ENCODE results near the gene MMD2. TPM values are rescaled to one million over a fixed set of nuclear protein-coding genes. Genes with fewer than 3 reads are reported as not detected.
"Not testable (repeated sequence)": the region's sequence is repeated elsewhere in the genome, so short reads cannot be mapped to it uniquely, and the experiment has no call there.

The MMD2 gene
- total RNA-seq, 1 donor from 2014 or later = not detected

DNA sequence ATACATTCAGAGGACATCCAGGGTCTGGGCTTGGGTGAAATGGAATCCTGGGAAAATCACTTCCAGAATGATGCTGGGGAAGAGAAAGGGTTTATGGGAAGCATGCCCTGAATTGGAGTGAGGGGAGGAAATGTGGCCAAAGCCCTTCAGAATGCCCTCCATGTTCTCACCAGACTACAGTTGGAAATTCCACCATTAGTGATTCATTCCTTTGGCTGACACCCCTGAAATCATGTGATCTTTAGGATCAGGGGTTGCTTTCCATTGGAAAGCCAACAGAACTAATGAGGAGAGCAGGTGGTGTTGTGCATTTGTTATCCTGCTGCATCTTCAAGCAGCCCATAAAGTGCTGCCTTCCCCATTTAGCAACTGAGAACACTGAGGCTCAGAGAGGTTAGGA, 54.6 kb downstream of the MMD2 start:
- Histone ChIP-seq H3K27me3 (ENCODE audit: low read depth) (no peaks in the 10 kb centered on the region), H3K4me1 (no peaks in the 10 kb centered on the region), H3K36me3 (no peaks in the 10 kb centered on the region), H3K9me3 (no peaks in the 10 kb centered on the region), H3K4me3 (no peak overlapping the region), H3K27ac (no peak overlapping the region)
- TF ChIP-seq, protein P1, sequence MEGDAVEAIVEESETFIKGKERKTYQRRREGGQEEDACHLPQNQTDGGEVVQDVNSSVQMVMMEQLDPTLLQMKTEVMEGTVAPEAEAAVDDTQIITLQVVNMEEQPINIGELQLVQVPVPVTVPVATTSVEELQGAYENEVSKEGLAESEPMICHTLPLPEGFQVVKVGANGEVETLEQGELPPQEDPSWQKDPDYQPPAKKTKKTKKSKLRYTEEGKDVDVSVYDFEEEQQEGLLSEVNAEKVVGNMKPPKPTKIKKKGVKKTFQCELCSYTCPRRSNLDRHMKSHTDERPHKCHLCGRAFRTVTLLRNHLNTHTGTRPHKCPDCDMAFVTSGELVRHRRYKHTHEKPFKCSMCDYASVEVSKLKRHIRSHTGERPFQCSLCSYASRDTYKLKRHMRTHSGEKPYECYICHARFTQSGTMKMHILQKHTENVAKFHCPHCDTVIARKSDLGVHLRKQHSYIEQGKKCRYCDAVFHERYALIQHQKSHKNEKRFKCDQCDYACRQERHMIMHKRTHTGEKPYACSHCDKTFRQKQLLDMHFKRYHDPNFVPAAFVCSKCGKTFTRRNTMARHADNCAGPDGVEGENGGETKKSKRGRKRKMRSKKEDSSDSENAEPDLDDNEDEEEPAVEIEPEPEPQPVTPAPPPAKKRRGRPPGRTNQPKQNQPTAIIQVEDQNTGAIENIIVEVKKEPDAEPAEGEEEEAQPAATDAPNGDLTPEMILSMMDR (IDR thresholded peaks at IDR 0.05) = no peak
- DNase-seq (no peak), ATAC-seq (no peak)
- intact Hi-C loops (cut with DNase I) = no loop called here

DNA sequence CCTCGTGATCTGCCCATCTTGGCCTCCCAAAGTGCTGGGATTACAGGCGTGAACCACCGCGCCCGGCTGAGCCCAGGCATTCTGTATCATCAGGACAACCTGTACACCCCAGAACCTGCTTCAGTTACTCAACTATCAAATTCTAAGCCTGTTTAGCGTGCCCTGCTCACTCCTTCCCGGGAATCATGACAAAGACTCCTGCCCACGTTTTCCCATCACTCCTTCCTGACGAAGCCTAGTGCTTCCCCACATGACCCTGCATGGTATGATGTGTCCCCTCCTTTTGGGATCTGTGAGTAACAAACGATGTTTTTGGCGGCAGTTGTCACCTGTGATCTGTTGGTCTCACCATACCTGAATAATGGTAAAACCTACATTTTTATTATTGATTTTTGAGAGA, 63.2 kb downstream of the MMD2 start:
- no peaks in the 10 kb centered on the region for H3K27me3 ChIP-seq (ENCODE audit: low read depth)
- no peak for DNase-seq
- no peak for ATAC-seq
- no peaks in the 10 kb centered on the region for H3K4me1 ChIP-seq
- intact Hi-C loops (cut with DNase I) = no loop called here
- no peaks in the 10 kb centered on the region for H3K36me3 ChIP-seq
- no peak overlapping the region for H3K27ac ChIP-seq
- H3K9me3 ChIP-seq = no peaks in the 10 kb centered on the region
- TF ChIP-seq, protein P1 (IDR thresholded peaks at IDR 0.05) = no peak
- no peak overlapping the region for H3K4me3 ChIP-seq

DNA sequence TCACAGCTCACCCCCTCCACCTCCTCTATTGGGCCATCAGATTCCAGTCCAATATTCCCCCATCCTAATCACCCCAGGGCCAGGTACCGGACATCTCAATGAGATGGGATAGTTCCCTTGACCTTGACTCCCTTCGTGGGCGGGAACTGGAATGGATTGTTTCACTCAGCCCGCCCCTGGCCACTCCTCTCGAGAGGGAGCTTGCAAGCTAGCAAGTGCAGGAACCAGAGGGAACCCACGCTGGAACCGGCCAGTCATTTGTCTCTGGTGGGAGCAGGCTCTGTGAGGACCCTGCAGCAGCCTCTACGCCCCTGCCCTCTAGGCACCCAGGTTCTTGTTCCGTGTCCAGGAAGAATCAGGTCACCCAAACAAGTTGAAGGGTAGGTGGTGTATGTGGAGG, 64.5 kb downstream of the MMD2 start:
- intact Hi-C loops (cut with DNase I) = no loop called here
- no peaks in the 10 kb centered on the region for H3K9me3 ChIP-seq
- H3K27ac ChIP-seq = no peak overlapping the region
- TF ChIP-seq, protein P1 (IDR thresholded peaks at IDR 0.05) = no peak
- no peaks in the 10 kb centered on the region for H3K4me1 ChIP-seq
- DNase-seq (no peak), ATAC-seq (no peak)
- H3K36me3 ChIP-seq = no peaks in the 10 kb centered on the region
- H3K27me3 ChIP-seq (ENCODE audit: low read depth) = no peaks in the 10 kb centered on the region
- no peak overlapping the region for H3K4me3 ChIP-seq

DNA sequence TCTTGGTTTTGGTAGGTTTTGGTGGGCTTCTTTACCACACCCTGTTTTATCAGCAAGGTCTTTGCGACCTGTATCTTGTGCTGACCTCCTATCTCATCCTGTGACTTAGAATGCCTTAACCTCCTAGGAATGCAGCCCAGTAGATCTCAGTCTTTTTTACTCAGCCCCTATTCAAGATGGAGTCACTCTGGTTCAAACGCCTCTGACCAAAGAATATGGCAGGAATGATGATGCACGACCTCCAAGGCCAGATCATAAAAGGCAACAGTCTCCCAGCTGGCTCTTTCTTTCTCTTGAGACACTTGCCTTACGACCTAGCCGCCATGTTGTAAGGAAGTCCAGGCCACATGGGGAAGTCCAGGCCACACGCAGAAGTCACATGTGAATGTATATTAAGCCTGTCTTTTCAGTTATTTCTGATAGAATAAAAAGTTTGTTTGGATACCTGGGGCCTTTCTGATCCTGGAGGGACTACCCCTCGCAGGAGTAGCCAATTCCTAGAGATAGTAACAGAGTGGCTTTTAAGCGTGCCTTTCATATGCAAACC, 65.0 kb downstream of the MMD2 start:
- DNase-seq = no peak
- intact Hi-C loops (cut with DNase I) = no loop called here
- TF ChIP-seq, protein P1 (IDR thresholded peaks at IDR 0.05) = no peak
- H3K4me1 ChIP-seq = no peaks in the 10 kb centered on the region
- no peak overlapping the region for H3K4me3 ChIP-seq
- ATAC-seq = no peak
- no peak overlapping the region for H3K27ac ChIP-seq
- no peaks in the 10 kb centered on the region for H3K36me3 ChIP-seq
- H3K9me3 ChIP-seq = no peaks in the 10 kb centered on the region
- no peaks in the 10 kb centered on the region for H3K27me3 ChIP-seq (ENCODE audit: low read depth)

DNA sequence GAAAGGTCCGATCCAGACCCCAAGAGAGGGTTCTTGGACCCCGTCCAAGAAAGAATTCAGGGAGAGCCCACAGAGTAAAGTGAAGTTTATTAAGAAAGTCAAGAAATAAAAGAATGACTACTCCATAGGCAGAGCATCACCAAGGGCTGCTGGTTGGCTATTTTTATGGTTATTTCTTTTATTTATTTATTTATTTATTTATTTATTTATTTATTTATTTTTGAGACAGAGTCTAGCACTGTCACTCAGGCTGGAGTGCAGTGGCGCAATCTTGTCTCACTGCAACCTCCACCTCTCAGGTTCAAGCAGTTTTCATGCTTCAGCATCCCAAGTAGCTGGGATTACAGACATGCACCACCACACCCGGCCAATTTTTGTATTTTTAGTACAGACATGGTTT, 65.8 kb downstream of the MMD2 start:
- H3K9me3 ChIP-seq; ATAC-seq; intact Hi-C loops (cut with DNase I); H3K4me3 ChIP-seq; DNase-seq; H3K27ac ChIP-seq; H3K27me3 ChIP-seq (ENCODE audit: low read depth); H3K36me3 ChIP-seq; H3K4me1 ChIP-seq: not testable (repeated sequence)

DNA sequence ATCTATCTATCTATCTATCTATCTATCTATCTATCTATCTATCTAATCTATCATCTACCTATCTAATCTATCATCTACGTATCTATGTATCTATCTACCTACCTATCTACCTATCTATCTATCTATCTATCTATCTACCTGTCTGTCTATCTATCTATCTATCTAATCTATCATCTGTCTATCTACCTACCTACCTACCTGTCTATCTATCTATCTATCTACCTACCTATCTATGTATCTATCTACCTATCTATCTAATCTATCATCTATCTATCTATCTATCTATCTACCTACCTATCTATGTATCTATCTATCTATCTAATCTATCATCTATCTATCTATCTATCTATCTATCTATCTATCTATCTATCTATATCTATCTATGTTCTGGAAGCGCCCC, 67.5 kb downstream of the MMD2 start:
- ATAC-seq, H3K27ac ChIP-seq, H3K9me3 ChIP-seq: not testable (repeated sequence)

DNA sequence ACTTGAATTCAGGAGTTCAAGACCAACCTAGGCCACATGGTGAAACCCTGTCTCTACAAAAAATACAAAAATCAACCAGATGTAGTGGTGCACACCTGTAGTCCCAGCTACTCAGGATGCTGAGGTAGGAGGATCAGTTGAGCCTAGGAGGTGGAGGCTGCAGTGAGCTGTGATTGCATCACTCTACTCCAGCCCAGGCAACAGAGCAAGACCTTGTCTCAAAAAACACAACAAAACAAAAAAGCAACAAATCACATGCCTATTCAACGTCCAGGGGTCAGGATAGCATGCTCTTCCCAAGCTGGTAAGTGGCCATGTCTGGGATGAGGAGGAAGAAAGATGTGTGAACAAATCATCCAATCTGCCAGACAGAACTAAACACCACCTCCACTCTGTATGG, 69.3 kb downstream of the MMD2 start:
- H3K4me3 ChIP-seq = no peak overlapping the region
- no peaks in the 10 kb centered on the region for H3K4me1 ChIP-seq
- ATAC-seq = no peak
- H3K36me3 ChIP-seq = no peaks in the 10 kb centered on the region
- no peak for DNase-seq
- H3K9me3 ChIP-seq = no peaks in the 10 kb centered on the region
- TF ChIP-seq, protein P1 (IDR thresholded peaks at IDR 0.05) = no peak
- intact Hi-C loops (cut with DNase I) = no loop called here
- H3K27me3 ChIP-seq (ENCODE audit: low read depth) = no peaks in the 10 kb centered on the region
- no peak overlapping the region for H3K27ac ChIP-seq

More for the DNA sequence above, 67.5 kb downstream of the MMD2 start:
- H3K36me3 ChIP-seq; intact Hi-C loops (cut with DNase I); H3K4me1 ChIP-seq; H3K4me3 ChIP-seq; H3K27me3 ChIP-seq (ENCODE audit: low read depth); DNase-seq: not testable (repeated sequence)
